Peyer's patch (tissue), 4 donors: ENCODE results near the gene EYA3. TPM values are rescaled to one million over a fixed set of nuclear protein-coding genes. Genes with fewer than 3 reads are reported as not detected.

Experiments
- DNase-seq, 3 donors: peaks; one replicate each; pipeline ENCODE4 v3.0.0-alpha.2; 2017 to 2019
- H3K27ac ChIP-seq, 4 donors: fragments of 200-600 bp; sonication (generic); one replicate each; pipeline ENCODE4 v1.5.1; 2016 to 2019
- H3K27me3 ChIP-seq, 2 donors: fragments of 200-600 bp; sonication (generic); one replicate each; pipeline ENCODE4 v1.5.1; 2019
- H3K36me3 ChIP-seq, 3 donors: fragments of 200-600 bp; sonication (generic); one replicate each; pipeline ENCODE4 v1.5.1; 2016 to 2019
- H3K4me1 ChIP-seq, 4 donors: fragments of 200-600 bp; sonication (generic); one replicate each; pipeline ENCODE4 v1.5.1; 2016 to 2019
- H3K4me3 ChIP-seq, 4 donors: fragments of 200-600 bp; sonication (generic); 1 replicate in 3 of 4; 2 replicates in 1 of 4; pipeline ENCODE4 v1.5.1; 2016 to 2019; ENCODE audit warnings: mild to moderate bottlenecking in 1 of 4
- H3K9me3 ChIP-seq, 4 donors: fragments of 200-600 bp; sonication (generic); one replicate each; pipeline ENCODE4 v1.5.1; 2016 to 2019; ENCODE audit warnings: mild to moderate bottlenecking in 1 of 4
- CTCF ChIP-seq, 6 experiments: fragments of 450-650 bp in 4 of 6; fragments of 200-600 bp in 2 of 6; sonication (generic) in 1 of 6; IDR thresholded peaks; one replicate each; pipeline ENCODE4 v1.5.1; 2017 to 2019; ENCODE audit warnings: antibody characterized with exemption in 6 of 6, mild to moderate bottlenecking in 3 of 6, moderate library complexity in 1 of 6
- POLR2A ChIP-seq, 2 donors: fragments of 450-650 bp; IDR thresholded peaks; one replicate each; pipeline ENCODE4 v1.5.1; 2017; ENCODE audit warnings: antibody characterized with exemption in 2 of 2, mild to moderate bottlenecking in 2 of 2, moderate library complexity in 2 of 2
- total RNA-seq, 4 donors: library from RNA; depleted of rRNA; stranded (reverse); fragments of >200 nt; gene quantifications; one replicate each; pipeline ENCODE4 v1.1.0, GENCODE V29; 2016

The EYA3 gene
- total RNA-seq, result 10 to 100 TPM; 17.1 to 32.2 (median 23.4) TPM

DNA sequence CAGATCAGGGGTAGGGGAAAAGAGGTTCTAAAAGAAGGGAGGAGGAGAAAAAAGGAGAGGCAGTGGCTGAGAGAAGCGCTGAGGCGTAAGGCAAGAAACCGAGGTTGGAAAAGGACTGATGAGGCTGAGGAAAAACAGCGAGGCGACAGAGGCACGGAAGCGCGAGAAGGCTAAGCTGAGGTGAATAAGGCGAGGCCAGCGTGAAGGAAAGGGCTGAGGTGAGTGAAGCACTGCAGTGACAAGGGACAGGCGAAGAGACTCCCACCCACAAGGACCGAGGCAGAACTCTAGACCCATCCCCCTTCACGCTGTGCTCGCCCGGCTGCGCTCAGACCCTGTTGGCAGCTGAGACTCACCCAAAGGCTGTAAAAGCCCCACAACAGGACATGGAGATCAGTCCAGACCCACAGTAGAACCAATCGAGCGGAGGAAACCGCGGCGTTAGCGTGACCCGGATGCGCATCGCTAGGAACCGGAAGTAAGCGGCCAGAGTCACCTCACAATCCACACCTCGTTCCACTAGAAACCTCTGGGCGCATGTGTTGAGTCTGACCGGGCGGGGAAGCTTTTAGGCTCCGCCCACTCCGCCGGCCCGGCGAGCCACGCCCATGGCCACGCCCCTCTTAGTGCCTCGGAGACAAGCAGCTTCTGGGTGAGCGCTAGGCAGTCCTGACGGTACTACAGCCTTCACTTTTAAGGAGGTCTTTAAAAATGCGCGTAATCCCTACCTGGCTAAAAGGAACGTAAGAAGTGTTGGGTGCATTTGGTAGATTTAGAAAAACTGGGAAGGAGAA lies at the start of gene EYA3:
Gene EYA3 (minus strand): TSS at position 443 of the 794 bp plus-strand sequence. CDS start 30,584 bp downstream, outside the sequence.
- Histone ChIP-seq H3K4me1 (peaks cover 0 to 25% (median 4%) of the 10 kb centered on the region in 4 donors), H3K36me3 (no peaks in the 10 kb centered on the region), H3K9me3 (no peaks in the 10 kb centered on the region), H3K27me3 (no peaks in the 10 kb centered on the region), H3K27ac (peak within 1 kb of the TSS; percentile 77 to 95 (median 88)), H3K4me3 (peak within 1 kb of the TSS; percentile 52 to 90 (median 74))
- TF ChIP-seq CTCF (IDR thresholded peaks at IDR 0.05) (peak in 2 of 6 experiments; percentile 0 to 22), POLR2A (IDR thresholded peaks at IDR 0.05) (peak; percentile 43 to 78)
- DNase-seq, result peak; percentile 99 to 100 (median 100)

GRCh38 chr1:28136922-28137613 lies 48.7 kb upstream of the EYA3 start:
- Histone ChIP-seq H3K36me3 (no peaks in the 10 kb centered on the region), H3K27ac (no peak overlapping the region), H3K9me3 (no peaks in the 10 kb centered on the region), H3K27me3 (no peaks in the 10 kb centered on the region), H3K4me3 (no peak overlapping the region), H3K4me1 (no peaks in the 10 kb centered on the region)
- TF ChIP-seq CTCF (IDR thresholded peaks at IDR 0.05) (no peak), POLR2A (IDR thresholded peaks at IDR 0.05) (no peak)
- DNase-seq, result no peak

DNA sequence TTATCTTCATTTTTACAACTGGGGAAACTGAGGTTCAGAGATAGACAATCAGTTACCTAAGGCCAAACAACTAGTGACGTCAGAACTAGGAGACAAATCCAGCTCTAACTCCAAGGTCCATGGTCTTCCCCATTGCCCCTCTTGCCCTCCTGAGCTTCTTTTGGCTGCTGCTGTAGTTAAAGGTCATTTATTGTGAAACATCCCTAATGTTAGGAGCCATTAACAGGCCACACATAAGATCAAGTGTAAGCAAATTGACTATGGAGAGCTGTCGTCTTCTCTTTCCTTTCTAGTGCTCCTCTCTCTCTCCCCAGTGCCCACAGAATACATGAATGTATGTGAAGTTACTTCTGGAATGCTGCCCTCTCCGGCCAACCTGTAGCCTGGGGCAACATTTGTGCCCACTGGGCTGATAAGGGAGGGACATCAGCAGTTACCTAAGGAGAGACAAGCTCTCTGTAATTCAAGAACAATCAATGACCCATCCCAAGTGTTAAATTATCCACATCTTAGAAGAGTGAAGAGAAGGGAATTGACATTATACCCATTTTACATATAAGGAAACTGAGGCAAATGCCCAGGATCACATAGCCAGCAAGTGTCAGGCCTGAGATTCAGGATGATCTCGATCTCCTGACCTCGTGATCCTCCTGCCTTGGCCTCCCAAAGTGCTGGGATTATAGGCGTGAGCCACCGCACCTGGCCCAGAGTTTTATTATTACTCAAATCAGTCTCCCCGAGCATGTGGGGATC lies 47.9 kb upstream of the EYA3 start:
- H3K4me1 ChIP-seq, result no peaks in the 10 kb centered on the region
- no peak overlapping the region for H3K4me3 ChIP-seq

DNA sequence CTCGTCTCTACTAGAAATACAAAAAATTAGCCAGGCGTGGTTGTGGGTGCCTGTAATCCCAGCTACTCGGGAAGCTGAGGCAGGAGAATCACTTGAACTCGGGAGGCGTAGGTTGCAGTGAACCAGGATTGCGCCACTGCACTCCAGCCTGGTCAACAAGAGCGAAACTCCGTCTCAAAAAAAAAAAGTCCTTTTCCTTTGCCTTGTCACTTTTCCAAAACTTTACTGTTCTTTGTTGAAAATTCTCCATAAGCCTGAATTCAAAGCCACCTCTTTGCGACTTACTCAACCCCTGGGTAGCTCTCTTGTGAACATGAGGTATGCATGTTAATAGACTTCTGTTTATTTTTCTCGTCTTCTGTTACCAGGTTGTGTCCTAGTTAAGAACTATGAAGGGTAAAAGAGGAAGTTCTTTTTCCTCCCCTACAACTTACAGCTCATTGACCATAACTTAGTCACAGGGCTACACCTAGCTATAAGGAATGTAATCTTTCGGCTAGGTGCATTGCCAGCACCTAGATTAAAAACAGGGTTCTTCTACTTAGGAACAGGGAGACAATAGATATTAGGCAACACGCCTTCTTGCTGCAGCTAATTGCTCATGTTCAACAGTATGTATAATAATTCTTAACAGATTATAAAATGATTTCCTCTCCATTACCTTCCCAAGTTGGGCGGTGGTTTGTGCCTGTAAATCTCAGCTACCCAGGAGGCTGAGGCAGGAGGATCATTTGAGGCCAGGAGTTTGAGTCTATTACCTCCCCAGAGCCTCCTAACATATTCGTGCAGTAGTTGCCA lies 47.2 kb upstream of the EYA3 start:
- H3K27me3 ChIP-seq, result no peaks in the 10 kb centered on the region
- H3K27ac ChIP-seq, result peak overlapping the region in 1 of 4 donors; percentile 43
- no peaks in the 10 kb centered on the region for H3K9me3 ChIP-seq
- TF ChIP-seq POLR2A (IDR thresholded peaks at IDR 0.05), result no peak
- TF ChIP-seq CTCF (IDR thresholded peaks at IDR 0.05), result no peak
- DNase-seq, result no peak
- H3K36me3 ChIP-seq, result no peaks in the 10 kb centered on the region
- H3K4me3 ChIP-seq, result no peak overlapping the region
- H3K4me1 ChIP-seq, result no peaks in the 10 kb centered on the region

More for the DNA sequence above, 47.9 kb upstream of the EYA3 start:
- H3K27ac ChIP-seq, result peak overlapping the region in 1 of 4 donors; percentile 43
- DNase-seq, result no peak
- TF ChIP-seq POLR2A (IDR thresholded peaks at IDR 0.05) (no peak), CTCF (IDR thresholded peaks at IDR 0.05) (no peak)
- H3K27me3 ChIP-seq, result no peaks in the 10 kb centered on the region
- H3K9me3 ChIP-seq, result no peaks in the 10 kb centered on the region
- no peaks in the 10 kb centered on the region for H3K36me3 ChIP-seq
